NCI-H2107 treated with DMSO at 0.1 percent for 48 hours (cell line): ENCODE results near the gene PGLYRP1.

Source experiments
- DNase-seq: peaks from one replicate; lab custom pipeline; 2025; ENCODE audit not compliant: unreplicated experiment; lab: John Stamatoyannopoulos, UW

Gene PGLYRP1

DNA sequence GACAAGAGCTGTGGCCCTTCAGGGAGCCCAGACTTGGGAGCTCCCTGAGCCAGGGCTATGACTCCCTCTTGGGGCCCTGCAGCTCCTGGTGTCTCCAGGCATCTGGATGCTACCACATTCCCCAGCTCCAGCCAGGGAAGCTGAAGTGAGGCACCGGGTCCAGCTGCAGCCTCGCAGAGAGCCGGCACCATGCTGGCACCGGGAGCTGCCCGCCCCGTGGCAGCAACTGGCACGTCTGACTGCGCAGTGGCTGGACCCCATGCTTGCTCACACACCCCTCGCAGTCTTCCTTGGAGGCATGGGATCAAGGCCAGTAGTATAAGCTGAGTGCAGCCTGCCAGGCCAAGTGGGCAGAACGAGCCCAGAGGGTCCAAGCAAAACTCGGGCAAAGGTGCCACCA lies 10.5 kb upstream of the PGLYRP1 start:
- DNase-seq: no peak

DNA sequence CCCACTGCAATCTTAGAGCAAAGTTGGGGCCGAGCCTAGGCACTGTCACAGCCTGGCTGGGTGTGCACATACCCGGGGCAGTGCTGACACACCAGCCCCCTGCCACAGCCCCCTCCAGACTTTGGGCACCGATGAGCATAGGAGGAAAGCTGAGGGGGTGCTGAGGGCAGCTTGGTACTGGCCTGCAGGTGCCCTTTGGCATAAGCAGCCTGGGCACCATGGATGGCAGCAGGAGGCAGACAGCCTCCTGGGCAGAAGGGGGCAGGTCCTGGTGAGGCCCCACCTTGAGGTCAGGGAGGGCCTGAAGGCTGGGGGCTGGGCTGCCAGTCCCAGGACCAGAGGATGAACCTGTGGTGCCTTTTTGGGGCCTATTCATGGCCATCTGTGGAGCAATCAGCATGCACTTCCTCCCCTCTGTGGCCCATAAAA lies 9.8 kb upstream of the PGLYRP1 start:
- no peak for DNase-seq

DNA sequence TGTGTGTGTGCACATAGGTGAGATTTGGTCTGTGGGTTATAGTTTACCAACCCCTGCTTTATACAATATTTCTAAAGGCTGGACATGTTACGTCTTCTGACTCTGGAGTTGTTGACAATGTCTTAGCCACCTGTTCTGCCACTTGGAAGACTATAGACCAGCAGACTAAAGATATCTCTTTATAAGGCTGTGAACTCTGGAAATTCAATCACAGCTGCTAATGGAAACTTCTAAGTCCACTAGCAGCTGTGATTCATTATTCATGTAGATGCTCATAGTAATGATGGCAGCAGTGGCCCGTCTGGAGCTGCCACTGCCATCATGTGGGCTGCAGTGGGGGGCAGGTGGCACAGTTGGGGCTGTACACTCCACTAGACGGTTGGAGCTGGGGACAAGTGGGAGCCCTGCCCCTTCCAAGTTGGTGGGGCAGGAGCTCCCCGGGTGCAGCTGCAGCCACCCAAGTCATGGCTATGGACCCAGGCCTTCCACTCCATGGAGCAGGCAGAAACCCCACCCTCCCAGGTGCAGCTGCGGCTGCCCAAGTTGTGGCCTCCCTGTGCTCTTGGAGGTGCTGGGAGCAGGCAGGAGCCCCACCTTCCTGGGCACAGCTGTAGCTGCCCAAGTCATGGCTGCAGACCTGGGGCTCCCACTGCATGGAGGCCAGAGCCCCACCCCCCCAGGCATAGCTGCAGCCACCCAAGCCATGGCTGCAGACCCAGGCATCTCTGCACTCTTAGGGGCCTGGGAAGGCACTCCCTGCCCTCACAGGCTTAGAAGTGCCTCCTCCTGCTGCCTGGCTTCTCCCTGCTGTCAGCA lies 9.1 kb upstream of the PGLYRP1 start:
- DNase-seq: no peak

DNA sequence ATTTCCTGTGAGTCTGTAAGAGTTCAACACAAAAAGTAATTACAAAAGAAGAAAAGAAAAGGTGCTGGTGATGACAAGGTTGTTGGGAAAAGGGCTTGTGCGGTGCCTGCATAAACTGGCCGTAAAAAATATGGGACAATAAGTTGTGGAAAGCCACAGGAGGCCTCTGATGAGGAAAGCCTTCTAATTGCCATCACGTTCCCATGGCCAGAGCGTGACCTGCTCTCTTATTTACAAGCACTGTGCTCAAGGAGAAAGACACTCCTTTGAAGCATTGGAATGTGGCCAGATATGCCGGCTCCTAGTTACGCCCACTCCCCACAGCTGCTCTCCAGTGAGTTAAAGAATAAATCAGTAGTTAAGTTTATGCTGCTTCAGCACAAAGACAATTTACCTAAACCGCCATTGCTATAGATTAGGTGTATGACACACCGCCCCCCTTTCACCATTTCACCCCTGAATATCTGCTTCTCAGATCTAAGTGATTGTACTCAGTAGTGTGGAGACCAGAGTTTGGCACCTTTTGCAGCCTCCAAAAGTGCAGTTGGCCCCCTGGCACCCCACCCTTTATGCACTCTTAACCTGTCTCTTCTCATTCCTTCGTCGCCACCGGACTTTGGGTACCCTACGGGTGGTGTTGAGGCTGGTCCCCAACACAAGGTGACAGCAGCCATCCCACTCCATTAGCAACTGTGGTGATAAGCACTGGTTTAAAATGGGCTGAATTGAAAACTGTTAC lies 8.1 kb upstream of the PGLYRP1 start:
- no peak for DNase-seq

DNA sequence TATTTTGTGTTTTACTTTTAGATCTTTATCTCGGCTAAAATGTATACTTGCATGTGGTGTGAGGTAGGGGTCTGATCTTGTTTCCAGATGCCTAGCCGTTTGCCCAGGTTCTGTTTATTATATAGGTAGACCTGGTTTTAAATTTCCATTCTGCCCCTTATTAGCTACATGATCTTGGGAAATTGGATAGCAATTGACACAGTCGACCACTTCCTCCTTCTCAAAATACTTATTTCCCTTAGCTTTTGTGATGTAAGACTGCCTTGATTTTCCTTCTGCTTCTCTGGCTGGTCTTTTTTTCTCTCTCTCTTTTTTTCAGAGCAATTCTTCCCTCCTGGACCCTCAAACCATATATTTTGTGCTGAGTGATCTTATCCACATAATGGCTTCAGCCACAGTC lies 3.0 kb upstream of the PGLYRP1 start:
- DNase-seq: no peak

DNA sequence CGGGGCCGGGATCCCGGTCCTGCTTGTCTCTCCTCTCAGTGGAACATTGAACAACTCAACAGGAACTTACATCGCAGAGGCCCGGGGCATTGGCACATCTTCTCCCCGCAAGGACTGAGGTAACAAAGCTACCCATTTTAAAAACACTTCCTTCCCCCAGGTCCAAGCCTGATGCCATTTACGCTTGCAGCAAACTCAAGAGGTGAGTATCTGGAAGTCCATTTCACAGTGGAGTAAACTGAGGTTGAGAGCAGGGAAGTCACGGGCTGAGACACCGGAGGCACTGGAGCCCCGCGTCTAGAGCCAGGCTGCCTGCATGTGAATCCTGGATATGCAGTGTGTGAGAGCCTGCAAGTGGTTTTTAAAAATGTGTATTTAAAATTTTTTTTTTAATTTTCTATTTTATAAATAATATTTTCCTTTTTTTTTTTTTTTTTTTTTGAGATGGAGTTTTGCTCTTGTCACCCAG lies 492 bp upstream of the PGLYRP1 start:
- no peak for DNase-seq

DNA sequence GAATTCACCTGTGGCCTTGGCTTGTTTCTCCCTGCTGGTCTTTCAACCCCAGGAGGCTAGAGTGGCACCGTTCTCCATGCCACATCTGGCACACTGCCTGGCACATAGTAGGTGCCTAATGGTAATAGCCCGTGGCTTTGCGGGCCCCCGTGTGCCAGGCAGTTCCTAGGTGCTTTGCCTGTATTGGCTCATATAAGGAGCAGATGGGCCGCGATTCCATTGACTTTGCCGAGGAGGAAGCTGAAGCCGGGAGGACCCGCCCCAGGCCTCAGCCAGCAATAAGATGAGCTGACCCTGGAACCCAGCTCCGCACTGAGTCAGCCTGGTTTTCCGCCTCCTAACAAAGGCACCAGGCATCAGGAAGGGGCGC lies 807 bp downstream of the PGLYRP1 start:
- DNase-seq: no peak

DNA sequence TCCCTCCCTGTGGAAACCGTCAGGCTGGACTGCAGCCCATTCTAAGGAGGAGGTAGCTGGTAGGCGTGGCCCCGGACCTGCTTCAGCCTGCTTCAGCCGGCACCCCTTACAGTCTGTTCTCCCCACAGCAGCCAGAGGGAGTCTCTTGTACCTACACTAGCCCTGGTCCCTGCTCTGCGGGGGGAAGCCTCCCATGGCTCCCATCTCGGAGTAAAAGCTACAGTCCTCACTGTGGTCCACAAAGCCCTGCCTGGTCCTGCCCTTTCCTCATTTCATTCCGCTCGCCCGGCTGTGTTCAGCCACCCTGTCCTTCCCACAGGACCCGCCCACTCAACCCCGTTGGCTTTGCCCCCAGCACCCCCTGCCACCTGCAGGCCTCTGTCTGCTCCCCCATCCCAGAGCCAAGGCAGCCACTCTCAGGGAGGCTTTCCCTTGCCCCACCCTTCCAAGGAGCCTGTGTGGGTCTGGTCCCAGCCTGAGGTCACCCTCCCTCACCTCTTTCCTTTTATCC lies 1.3 kb downstream of the PGLYRP1 start:
- no peak for DNase-seq

DNA sequence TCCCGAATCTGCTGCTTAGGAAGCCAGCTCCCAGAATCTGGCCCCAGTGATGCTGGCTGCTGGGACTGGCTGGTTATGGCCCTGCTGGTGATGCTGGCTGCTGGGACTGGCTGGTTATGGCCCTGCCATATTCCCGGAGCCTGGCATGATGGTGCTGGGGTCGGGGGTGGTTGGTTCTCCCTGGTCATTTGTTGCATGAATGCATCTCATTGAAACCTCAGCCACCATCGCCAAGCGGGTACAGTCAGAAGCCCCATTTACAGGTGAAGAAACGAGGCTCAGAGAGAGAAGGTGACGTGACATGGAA lies 2.1 kb downstream of the PGLYRP1 start:
- DNase-seq: no peak

DNA sequence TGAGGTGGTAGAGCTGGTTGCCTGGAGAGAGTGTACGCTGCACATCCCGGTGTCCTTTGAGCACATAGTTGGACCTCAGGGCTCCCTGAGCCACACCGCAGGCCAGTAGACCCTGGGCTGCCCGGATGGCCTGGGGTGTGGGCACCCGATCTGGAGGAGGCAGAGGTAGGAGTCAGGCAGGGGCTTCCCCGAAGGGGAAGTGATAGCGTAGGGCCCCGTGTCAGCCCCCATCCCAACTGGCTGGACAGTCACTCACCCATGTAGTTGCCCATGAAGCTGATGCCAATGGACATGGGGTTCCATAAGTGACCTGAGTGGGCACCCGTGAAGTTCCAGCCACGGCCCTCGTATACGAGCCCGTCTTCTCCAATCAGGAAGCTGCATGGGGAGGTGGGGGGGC lies 3.6 kb downstream of the PGLYRP1 start:
- no peak for DNase-seq

DNA sequence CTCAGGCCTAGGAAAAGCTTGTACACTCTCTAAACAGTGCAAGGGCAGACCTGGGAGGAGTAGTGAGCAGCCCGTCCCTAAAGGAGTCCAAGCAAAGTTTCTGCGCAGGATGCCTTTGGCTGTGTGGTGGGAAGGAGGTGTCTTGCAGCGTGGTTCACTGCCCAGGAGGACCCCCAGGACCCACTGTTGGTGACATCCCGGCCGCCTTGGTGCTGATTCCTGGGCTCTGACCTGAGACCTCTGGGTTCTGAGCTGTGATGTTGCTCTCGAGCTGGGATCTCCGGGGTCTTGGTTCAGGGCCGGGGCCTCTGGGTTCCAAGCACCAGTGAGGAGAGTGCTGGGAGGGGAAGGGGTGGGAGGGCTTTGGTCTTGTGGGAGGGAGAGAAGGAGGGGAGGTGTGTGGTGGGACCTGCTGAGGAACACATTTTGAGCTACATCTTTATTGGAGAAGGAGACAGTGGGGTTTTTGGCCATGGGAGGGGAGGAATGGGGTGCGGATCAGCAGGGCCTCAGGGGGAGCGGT lies 4.1 kb downstream of the PGLYRP1 start:
- DNase-seq: no peak

DNA sequence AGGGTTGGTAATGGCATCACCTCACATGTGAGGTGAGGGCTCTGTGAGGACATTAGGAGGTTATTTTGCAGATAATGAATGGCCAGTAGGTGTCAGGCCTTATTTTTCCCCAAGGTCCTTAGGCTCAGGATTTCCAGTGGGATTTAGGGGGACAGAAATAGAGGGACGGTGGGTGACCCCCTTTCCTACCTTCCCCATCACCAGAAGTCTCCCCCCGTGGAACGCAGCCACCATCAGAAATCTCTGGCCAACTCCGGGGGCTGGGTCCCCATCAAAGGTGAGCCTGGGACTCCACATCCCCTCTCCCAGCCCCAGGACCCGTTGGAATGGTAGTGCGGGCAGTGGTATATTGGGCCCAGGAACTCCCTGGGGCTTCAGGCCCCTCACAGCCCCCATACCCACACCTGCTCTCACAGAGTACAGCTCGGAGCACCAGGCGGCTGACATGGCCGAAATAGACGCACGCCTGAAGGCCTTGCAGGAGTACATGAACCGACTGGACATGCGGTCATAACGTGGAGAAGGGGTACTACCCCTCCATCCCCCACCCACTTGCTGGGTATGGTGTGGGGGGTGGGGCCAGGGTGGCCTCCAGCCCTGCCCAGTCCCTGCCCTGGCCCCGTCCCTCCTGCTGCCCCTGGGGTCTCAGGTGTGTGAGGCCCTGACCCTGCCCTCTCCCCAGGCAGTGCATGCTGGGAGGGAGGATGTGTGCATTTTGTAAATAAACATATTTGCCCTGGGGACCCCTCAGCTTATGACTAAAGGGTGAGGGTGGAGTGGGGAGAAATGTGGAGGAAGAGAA lies 4.8 kb downstream of the PGLYRP1 start:
- no peak for DNase-seq

DNA sequence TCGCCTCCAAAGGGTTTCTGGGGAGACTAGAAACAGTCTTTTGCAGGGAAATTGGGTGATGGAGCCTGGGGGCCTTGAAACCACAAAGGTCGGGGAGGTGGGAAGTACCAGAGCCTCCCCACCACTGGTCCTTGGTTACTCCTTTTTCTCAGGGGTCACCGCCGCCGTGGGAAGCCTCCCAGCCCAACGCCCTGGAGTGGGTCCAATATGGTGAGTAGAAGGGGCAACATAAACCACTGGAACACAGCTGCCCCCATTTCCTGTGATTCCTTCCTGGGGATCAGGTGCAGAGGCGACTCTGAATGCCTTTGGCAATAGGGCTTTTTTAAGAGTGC lies 5.8 kb downstream of the PGLYRP1 start:
- no peak for DNase-seq

DNA sequence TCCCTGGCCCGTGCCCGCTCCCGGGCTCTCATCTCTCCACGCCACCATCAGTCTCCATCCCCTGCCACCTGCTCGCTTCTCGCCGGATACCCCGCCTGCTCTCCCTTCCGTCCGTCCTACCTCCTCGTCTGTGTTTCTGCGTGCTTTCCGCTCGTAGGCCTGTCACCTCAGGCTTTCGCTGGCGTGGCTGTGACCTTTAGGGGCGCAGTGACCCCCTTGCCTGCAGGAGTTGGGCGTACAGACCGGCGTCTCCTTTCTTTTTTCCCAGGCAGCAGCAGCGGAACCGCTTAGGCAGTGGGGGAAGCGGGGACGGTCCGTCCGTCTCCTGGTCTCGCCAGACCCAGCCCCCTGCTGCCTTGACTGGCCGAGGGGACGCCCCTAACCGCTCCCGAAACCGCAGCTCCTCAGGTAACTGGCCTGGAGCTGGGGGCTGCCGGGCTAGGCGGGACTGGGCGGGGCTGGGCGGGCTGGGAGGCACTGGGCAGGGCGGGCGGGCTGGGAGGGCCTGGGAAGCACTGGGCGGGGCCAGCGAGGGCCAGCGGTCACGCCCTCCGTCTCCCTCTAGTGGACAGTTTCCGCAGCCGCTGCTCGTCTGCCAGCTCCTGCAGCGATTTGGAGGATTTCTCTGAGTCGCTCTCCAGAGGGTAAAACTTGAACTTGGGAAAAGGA lies 6.3 kb downstream of the PGLYRP1 start:
- DNase-seq: peak; percentile 66

DNA sequence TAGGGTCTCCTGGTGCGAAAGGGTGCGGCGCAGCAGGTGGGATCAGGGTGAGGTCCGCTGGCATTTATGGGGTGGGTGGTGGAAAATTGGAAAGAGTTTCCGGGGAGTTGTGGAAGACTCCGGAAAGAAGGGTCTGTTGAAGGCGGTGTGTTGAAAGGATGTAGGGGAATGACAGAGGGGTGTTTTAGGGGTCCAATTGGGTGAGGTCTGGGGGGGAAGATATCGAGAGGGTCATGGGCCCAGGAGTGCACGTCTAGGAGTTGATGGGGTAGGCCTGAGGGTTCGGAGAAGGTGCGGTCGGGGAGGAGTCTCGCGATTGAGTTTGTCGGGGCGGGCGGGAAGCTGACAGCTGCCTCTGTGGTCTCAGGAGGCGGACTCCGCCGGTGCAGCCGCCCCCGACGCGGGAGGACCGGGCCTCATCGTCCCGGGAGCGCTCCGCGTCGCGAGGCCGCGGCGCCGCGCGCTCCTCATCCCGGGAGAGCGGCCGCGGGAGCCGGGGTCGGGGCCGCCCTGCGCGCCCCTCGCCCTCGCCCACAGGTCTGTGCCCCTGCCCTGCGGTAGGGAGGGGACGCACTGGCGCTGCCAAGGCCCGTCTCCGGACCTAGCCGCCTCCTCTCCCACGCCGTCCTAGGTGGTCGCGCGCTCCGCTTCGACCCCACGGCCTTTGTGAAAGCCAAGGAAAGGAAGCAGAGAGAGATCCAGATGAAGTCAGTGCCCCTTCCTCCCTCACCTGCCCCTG lies 7.0 kb downstream of the PGLYRP1 start:
- no peak for DNase-seq

DNA sequence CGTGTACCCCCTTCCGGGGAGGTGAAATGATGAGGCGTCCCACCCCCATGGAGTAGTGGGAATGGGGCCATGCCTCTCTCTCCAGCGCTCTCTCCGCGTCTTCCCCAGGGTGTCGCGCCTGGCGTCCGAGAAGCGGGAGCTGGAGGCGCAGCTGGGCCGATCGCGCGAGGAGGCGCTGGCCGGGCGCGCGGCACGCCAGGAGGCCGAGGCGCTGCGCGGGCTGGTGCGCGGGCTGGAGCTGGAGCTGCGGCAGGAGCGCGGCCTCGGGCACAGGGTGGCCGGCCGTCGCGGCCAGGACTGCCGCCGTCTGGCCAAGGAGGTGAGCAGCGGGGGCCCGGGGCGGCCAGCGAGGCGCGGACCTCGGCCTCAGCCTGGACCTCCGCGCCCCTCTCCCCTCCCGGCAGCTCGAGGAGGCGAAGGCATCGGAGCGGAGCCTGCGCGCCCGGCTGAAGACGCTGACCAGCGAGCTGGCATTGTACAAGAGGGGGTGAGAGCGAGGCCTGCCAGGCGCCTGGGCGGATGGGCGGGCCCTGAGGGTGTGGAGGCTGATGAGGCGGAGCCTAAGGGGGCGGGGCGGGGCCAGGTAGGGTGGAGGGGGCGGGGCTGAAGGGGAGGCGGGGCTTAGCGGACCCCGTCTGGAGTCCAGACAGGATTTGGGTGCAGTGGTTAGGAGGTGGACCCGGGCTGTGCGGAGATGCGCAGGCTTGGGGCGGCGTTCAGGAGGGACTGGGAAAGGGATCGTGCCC lies 7.7 kb downstream of the PGLYRP1 start:
- peak; percentile 48 for DNase-seq

DNA sequence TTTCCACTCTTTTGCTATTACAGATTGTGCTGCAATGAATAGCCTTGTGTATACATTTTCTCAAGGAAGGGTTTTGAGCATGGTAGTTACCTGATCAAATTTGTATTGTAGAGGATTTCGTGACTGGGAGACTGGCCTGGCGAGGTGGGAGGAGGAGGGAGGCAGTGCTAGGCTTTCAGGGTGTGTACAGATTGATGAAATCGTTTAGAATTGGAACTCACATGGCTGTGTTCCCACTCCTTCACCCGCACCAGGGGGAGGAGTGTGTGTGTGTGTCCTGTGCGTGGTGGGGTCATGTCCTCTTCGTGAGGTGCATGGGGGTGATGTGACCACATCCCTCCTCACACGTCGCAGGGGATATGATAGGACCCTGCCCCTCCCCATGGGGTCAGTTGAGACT lies 8.3 kb downstream of the PGLYRP1 start:
- DNase-seq: no peak

DNA sequence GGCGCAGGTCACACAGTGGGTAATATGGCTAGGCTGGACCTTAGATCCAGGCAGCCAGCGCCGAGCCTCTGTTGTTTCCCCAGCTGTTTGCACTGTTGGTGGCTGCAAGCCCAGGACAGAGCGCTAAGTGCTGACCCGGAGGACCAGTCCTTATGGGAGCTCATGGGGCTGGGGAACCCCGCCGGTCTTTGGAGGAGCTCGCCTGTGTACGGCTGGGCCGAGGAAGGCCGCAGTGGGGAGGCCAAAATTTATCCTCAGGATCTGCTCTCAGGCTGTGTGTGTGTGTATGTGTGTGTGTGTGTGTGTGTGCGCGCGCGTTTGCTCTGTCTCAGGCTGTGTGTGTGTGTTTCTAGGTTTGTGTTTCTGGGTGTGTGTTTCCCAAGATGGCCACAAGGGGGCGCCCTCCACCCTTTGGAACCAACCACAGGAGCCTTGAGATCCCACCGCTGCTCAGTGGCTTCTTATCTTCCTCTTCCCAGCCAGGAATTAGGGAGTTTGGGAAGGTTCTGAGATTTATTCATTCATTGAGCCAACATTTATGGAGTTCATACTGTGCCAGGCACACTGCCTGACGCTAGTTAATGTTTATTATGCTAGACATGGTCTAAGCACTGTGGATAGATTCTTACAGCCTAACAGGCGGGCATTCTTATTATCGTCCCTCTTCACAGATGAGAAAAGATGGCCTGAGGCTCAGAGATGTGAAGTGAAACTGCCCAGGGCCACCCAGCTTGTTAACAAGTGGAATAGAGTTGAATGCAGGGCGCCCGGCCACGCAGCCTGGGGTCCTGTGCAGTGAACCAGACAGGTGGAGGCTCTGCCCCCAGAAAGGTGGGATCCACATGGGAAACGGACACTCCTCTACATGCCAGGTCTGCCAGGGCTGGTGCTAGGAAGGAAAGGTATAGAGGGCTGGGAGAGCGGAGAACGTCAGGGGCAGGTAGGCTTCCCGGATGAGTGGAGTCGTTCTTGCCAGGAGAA lies 13.0 kb downstream of the PGLYRP1 start:
- DNase-seq: peak; percentile 18
